Stimulated activated CD4-positive, alpha-beta T cell treated with anti-CD3 and anti-CD28 coated beads, Interleukin-15, amount 100 ng/mL, for 48 hours (primary cell): ENCODE results near the gene ERC2.

Experiments used
- DNase-seq, 2 donors: peaks; one replicate each; pipeline ENCODE4 v3.0.0-alpha.2; 2020; ENCODE audit warnings: low read depth in 2 of 2

ERC2 gene

GRCh38 chr3:55477306-55478303, 990.7 kb downstream of the ERC2 start:
- DNase-seq = no peak

- DNase-seq = no peak
These were observed 991.8 kb downstream of the ERC2 start for GRCh38 chr3:55476515-55476914.

- DNase-seq = no peak
These were observed 994.0 kb downstream of the ERC2 start for GRCh38 chr3:55474213-55474632.

- no peak for DNase-seq
These were observed 994.5 kb downstream of the ERC2 start for GRCh38 chr3:55473788-55474187.

GRCh38 chr3:55471522-55472280, 996.6 kb downstream of the ERC2 start:
- no peak for DNase-seq

- no peak for DNase-seq
These were observed 997.2 kb downstream of the ERC2 start for GRCh38 chr3:55471084-55471483.

- no peak for DNase-seq
These were observed 998.2 kb downstream of the ERC2 start for GRCh38 chr3:55469957-55470526.

- no peak for DNase-seq
These were observed 1000.0 kb downstream of the ERC2 start for GRCh38 chr3:55468251-55468650.

- DNase-seq = no peak
These were observed 1001.2 kb downstream of the ERC2 start for GRCh38 chr3:55467099-55467498.

GRCh38 chr3:55466526-55466925, 1001.7 kb downstream of the ERC2 start:
- DNase-seq = no peak

GRCh38 chr3:55461896-55462295, 1006.4 kb downstream of the ERC2 start:
- DNase-seq = no peak

- no peak for DNase-seq
These were observed 1008.4 kb downstream of the ERC2 start for GRCh38 chr3:55459838-55460237.
